Stimulated activated CD4-positive, alpha-beta T cell treated with anti-CD3 and anti-CD28 coated beads, Interleukin-15, amount 100 ng/mL, for 1 hour (primary cell): Measurements from ENCODE around the gene DPP9.
"Not testable (repeated sequence)": the region's sequence is repeated elsewhere in the genome, so short reads cannot be mapped to it uniquely, and the experiment has no call there.

Experiments
- DNase-seq, 2 donors: peaks; one replicate each; pipeline ENCODE4 v3.0.0-alpha.2; 2020; ENCODE audit warnings: low read depth in 1 of 2, low spot score in 1 of 2

Gene DPP9

GRCh38 chr19:4723595-4724514, at the start of gene DPP9:
TSS of gene DPP9 (minus strand) at chr19:4723842. CDS start at chr19:4719906, 3,936 bp downstream.
- DNase-seq, result peak; percentile 91 to 95

- DNase-seq, result no peak
Measured at GRCh38 chr19:4773047-4773640, 49.5 kb upstream of the DPP9 start.

GRCh38 chr19:4772566-4772965, 48.9 kb upstream of the DPP9 start:
- DNase-seq, result no peak

GRCh38 chr19:4768934-4769777, 45.5 kb upstream of the DPP9 start:
- DNase-seq, result peak; percentile 40 to 61

GRCh38 chr19:4764393-4764660, 40.7 kb upstream of the DPP9 start:
- DNase-seq, result no peak

- DNase-seq, result no peak
Measured at GRCh38 chr19:4763021-4763420, 39.4 kb upstream of the DPP9 start.

GRCh38 chr19:4760285-4760650, 36.6 kb upstream of the DPP9 start:
- no peak for DNase-seq

DNA sequence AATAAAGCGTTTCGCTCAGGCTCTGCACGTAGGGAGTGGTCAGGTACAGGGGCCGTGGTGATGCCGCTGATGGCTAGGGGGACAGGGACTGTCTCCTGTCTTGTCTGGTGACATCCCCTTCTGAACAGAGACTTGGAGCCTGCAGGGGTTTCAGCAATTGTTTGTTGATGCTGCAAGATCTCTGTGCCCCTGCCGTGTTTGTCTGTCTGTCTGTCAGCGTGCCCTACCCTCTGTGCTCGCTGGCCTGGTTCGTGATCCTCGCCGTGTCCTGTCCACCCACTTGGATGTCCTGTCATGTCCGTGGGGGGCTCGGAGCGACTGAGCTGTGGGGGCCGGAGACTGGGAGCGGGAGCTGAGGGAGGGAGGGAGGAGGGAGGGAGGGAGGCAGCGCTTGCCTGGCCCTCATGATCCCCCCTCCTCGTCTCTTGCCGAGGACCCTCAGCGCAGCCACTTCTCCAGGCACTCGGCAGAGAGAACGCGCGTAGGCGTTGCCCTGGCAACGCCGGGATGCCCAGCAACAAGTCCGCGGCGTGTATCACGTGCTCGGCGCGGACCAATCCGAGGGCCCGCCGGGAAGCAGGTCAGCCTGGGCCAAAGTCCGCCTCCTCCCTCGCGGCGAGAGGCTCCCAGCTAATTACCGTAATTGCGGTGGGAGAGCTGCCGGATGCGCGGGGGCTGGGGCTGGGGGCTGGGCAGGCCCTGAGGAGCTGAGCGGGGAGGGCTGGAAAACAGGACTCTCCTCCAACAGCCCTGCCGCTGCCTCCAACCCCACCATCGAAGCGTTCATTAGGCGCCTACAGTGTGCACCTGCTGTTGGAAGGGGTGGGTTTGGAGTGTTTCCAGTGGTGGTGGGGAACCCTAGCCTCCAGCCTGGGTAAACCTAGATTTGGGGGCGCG, 36.0 kb upstream of the DPP9 start:
- peak; percentile 3 to 30 for DNase-seq

DNA sequence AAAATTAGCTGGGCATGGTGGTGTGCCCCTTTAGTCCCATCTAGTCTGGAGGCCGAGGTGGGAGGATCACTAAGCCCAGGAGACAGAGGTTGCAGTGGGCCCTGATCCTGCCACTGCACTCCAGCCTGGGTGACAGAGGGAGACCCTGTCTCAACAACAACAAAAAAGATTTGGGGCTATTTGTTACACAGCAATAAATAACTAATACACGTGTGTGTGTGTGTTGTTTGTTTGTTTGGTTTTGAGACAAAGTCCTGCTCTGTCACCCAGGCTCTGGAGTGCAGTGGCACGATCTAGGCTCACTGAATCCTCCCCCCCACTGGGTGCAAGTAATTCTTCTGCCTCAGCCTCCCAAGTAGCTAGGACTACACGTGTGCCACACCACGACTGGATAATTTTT, 35.0 kb upstream of the DPP9 start:
- no peak for DNase-seq

GRCh38 chr19:4758082-4758481, 34.4 kb upstream of the DPP9 start:
- DNase-seq, result no peak

GRCh38 chr19:4755459-4755858, 31.8 kb upstream of the DPP9 start:
- DNase-seq, result no peak

DNA sequence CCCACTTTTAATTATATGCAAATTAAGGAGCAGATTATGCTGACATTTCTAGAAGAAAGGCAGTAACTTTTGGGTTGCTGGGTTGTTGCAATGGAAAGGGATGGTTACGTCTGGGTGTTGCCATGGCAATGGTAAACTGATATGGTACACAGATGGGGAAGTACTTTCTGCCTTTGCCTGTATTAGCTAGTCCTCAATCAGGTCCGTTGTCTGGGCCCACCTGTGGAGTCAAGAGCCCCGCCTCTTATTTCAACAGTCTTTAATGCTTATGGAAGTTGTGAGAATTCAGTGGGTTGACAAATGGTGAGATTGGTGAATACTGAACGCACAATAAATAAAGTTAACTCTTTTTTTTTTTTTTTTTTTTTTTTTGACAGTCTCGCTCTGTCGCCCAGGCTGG, 30.6 kb upstream of the DPP9 start:
- DNase-seq, result no peak

DNA sequence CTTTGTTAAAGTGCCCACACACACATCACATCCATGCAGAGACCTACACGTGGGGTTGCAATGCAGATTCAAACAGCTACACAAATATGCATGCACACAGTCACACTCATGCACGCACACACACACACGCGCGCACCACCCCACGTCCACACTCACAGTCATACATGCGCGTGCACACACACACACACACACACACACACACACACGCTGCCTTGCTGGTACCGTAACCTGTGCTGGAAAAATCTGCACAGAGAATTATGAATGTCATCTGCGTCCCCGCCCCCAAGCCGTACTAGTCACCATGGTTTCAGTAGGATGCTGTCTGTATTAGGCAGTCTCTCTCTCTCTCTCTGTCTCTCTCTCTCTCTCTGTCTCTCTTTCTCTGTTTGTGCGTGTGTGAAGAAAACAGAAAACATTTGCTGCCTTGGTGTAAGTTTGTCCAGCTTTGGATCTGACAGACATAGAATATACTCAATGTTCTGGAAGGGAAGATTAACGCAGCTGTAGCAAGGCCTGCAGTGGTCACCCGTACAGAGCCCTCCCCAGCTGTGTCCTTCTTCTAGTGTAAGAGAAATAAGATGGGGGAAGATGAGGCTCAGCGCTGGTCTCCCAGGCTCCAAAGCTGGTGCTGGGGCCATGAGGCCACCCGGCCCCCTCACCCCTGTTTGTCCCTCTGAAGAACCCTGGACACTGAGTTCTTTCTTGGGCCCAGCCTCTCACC, 26.4 kb upstream of the DPP9 start:
- DNase-seq, result no peak

- no peak for DNase-seq
Measured at GRCh38 chr19:4748589-4748988, 24.9 kb upstream of the DPP9 start.

- no peak for DNase-seq
Measured at GRCh38 chr19:4748185-4748584, 24.5 kb upstream of the DPP9 start.

DNA sequence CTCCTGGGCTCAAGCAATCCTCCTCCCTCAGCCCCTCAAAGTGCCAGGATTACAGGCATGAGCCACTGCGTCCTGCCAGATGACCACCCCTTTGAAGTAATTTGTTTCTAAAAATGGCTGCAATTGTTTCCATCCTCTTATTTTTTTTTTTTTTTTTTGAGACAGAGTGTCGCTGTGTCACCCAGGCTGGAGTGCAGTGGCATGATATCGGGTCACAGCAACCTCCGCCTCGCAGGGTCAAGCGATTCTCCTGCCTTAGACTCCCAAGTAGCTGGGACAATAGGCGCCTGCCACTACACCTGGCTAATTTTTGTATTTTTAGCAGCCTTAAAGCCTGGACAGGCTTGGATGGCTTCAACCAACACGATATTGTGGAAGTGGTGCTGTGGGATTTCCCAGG, 22.3 kb upstream of the DPP9 start:
- DNase-seq, result no peak

GRCh38 chr19:4745175-4745574, 21.5 kb upstream of the DPP9 start:
- DNase-seq, result not testable (repeated sequence)

DNA sequence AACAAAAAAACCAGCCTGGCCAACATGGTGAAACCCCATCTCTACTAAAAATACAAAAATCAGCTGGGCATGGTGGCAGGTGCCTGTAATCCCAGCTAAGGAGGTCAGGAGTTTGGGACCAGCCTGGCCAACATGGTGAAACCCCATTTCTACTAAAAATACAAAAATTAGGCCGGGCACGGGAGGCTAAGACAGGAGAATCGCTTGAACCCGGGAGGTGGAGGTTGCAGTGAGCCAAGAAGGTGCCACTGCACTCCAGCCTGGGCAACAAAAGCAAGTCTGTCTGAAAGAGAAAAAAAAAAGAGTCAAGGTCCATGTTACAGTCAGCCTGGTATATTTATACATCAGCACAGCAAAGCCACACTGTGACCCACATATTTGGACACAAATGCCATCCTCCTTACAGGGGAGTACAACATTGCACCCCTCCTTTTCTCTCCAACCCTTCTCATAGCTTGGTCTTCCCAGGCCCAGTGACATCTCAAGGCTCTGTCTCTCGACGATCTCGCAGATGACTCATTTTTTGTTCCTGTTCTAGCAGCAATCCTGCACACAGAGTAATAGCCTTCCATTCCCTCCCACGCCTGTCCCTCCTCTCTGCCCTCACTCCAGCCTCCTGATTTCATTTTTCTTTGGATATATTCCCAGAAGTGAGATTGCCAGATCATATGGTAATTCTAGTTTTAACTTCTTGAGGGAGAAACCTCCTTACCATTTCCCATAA, 21.0 kb upstream of the DPP9 start:
- DNase-seq, result no peak

GRCh38 chr19:4742723-4743646, 19.3 kb upstream of the DPP9 start:
- DNase-seq, result no peak
